NCI-H1105 treated with DMSO at 0.1 percent for 48 hours (cell line): ENCODE data around the gene GFPT1.

Source experiments
- DNase-seq: peaks from one replicate; lab custom pipeline; 2025; lab: John Stamatoyannopoulos, UW

GFPT1 gene

GRCh38 chr2:69291004-69291650, 95.9 kb downstream of the GFPT1 start:
- DNase-seq = no peak

- DNase-seq = no peak
These were observed 98.6 kb downstream of the GFPT1 start for GRCh38 chr2:69288429-69288828.

GRCh38 chr2:69287544-69287943, 99.5 kb downstream of the GFPT1 start:
- no peak for DNase-seq

- DNase-seq = no peak
These were observed 101.6 kb downstream of the GFPT1 start for GRCh38 chr2:69285379-69285894.

GRCh38 chr2:69280796-69281412, 106.1 kb downstream of the GFPT1 start:
- no peak for DNase-seq

GRCh38 chr2:69279931-69280681, 106.9 kb downstream of the GFPT1 start:
- no peak for DNase-seq

GRCh38 chr2:69279211-69279610, 107.8 kb downstream of the GFPT1 start:
- no peak for DNase-seq

GRCh38 chr2:69278366-69278765, 108.7 kb downstream of the GFPT1 start:
- DNase-seq = no peak

- no peak for DNase-seq
These were observed 111.5 kb downstream of the GFPT1 start for GRCh38 chr2:69275490-69275889.

GRCh38 chr2:69272803-69273471, 114.1 kb downstream of the GFPT1 start:
- no peak for DNase-seq

- DNase-seq = no peak
These were observed 115.2 kb downstream of the GFPT1 start for GRCh38 chr2:69271831-69272257.
